Motor neuron (in vitro differentiated cells): ENCODE data around the gene VTI1A. TPM values are rescaled to one million over a fixed set of nuclear protein-coding genes. Genes with fewer than 3 reads are reported as not detected.
A peak's percentile ranks its signal among the peaks of the same experiment; 100 is the strongest.

Experiments used
- ATAC-seq, 8 experiments: fragments of 200-7000 bp; cut with Tn5 transposase; replicated peaks in 6 of 8; 2 replicates each; pipeline ENCODE4 v1.8.0; 2021; ENCODE audit warnings: mild to moderate bottlenecking in 8 of 8, moderate library complexity in 8 of 8
- H3K27ac ChIP-seq, 2 donors: fragments of 250-450 bp; sonication (Bioruptor Pico); 2 replicates each; pipeline ENCODE4 v1.9.0; 2021; ENCODE audit warnings: antibody characterized with exemption in 2 of 2, mild to moderate bottlenecking in 2 of 2, moderate library complexity in 1 of 2
- H3K4me1 ChIP-seq, 2 donors: fragments of 250-450 bp; sonication (Bioruptor Pico); replicated peaks in 1 of 2; 2 replicates each; pipeline ENCODE4 v1.6.1; 2021; ENCODE audit warnings: antibody characterized with exemption in 2 of 2, mild to moderate bottlenecking in 2 of 2, moderate library complexity in 1 of 2
- H3K4me3 ChIP-seq, 5 donors: fragments of 250-450 bp; sonication (Bioruptor Pico); 2 replicates each; pipeline ENCODE4 v1.9.0; 2021; ENCODE audit warnings: antibody characterized with exemption in 5 of 5, mild to moderate bottlenecking in 5 of 5, moderate library complexity in 4 of 5
- WGBS, 10 experiments: fragments of 450-650 bp; shearing (Covaris generic); methylation state at CpG; one replicate each; pipeline ENCODE4 v1.0.0; 2022; 5-methylcytosine and 5-hydroxymethylcytosine counted together
- in situ Hi-C, 9 experiments: fragments of 400-800 bp; cut with MboI; loops; one replicate each; pipeline ENCODE4 v1.15.0; 2021; ENCODE audit warnings: low sequenced_read_pairs in 9 of 9, low pct_unique_long_range_greater_than_20kb in 2 of 9; ENCODE audit not compliant: unreplicated experiment in 9 of 9
- total RNA-seq, 8 experiments: library from RNA; unstranded; fragments of 300-600 nt; gene quantifications; 2 replicates each; pipeline versions ENCODE4 v1.2.3 to v1.2.4, GENCODE V29; 2022

Gene VTI1A
- total RNA-seq, 8 experiments from 2014 or later, result 29.8 to 55.3 (median 42.6) TPM

DNA sequence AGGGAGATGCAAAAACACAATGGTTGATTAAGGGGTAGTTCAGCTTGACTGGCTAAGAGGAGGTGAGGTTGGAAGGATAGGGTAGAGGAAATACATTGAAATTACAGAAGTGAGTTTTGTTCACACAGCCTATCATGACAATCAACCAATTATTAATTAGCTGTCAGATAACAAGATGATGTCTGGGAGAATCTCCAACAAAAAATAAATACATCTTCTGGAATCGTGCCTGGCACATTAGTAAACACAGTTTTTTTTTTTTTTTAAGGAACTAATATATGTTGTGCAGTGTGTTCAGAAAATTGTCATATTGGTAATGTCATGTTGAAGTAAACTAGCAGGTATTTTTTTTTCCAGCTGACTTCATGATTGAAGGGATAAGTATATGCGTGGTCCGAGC lies 171.8 kb downstream of the VTI1A start:
- WGBS, 10 experiments, result 33 to 100% (median 91%) methylated on average over 1 to 3 of the region's 3 CpGs; no CpG with 5 or more reads in 1 of the 10 experiments
- Histone ChIP-seq H3K4me1 (peaks cover 3 to 4% of the 10 kb centered on the region in 2 donors), H3K27ac (no peak overlapping the region), H3K4me3 (no peak overlapping the region)
- in situ Hi-C loops, result no loop called here
- no peak for ATAC-seq

DNA sequence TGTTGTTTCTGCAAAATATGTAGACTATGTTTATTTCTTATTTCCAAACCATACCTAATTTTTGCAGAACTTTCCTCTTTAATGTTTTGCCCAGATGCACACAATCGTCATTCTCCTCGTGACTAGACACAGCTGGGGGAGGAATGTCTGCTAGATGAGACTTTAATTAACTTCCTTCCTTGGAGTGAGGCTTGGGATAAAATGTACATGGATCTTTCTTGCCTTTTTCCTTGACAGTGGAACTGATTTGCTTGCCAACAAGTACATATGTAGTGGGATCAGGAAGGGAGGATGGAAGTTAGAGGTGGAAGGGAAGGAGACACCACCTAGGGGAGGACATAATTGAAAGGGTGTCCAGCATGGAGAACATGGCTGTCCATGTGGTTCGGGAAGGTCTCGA lies 172.5 kb downstream of the VTI1A start:
- H3K4me3 ChIP-seq, result no peak overlapping the region
- no peak overlapping the region for H3K27ac ChIP-seq
- H3K4me1 ChIP-seq, result peaks cover 4 to 9% of the 10 kb centered on the region in 2 donors
- WGBS, 10 experiments, result 49 to 100% (median 80%) methylated on average over 1 to 4 of the region's 4 CpGs; no CpG with 5 or more reads in 3 of the 10 experiments
- no peak for ATAC-seq
- in situ Hi-C loops, result no loop called here

DNA sequence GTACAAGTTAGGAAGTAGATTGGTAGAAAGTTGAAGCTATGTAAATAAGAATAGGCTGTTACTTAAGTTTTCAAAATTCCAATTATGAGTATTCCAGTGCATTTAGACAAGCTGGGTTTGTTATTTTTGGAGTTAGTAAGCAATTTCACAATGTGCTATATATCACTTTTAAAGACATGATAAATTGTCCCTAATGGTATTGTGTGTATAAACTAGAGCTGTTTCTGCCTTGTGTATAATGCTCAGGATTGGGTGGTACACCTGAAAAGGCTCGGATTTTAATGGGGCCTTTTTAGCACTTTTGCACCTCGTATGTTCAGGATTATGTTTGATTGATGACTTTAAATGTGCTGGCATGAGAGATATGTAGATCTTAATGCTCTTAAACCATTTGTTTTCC lies 175.8 kb downstream of the VTI1A start:
- peak in 1 of 8 experiments; percentile 52 for ATAC-seq
- WGBS, 10 experiments, result 63 to 80% (median 74%) methylated on average over 1 to 2 of the region's 2 CpGs; no CpG with 5 or more reads in 4 of the 10 experiments
- in situ Hi-C loops, result no loop called here
- H3K27ac ChIP-seq, result no peak overlapping the region
- peaks cover 4 to 9% of the 10 kb centered on the region in 2 donors for H3K4me1 ChIP-seq
- no peak overlapping the region for H3K4me3 ChIP-seq

DNA sequence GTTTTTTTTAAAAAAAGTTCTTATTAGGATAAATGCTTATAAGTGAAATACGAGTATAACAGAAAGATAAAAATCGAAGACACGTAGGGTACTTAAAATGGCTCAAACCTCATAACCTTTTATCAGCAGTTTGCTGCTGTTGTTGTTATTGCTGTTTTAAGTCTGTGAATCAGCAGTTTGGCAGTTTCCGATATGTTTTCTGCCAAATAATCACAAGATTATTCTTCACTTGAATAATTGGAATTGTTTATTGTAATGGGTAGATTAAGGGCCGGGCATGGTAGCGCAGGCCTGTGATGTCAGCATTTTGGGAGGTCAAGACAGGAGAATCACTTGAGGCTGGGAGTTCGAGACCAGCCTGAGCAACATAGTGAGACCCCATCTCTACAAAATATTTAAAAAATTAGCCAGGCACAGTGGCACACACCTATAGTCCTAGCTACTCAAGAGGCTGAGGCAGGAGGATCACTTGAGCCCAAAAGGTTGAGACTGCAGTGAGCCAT lies 177.6 kb downstream of the VTI1A start:
- peaks cover 4 to 9% of the 10 kb centered on the region in 2 donors for H3K4me1 ChIP-seq
- H3K27ac ChIP-seq, result no peak overlapping the region
- ATAC-seq, result peak in 1 of 8 experiments; percentile 30
- no peak overlapping the region for H3K4me3 ChIP-seq
- in situ Hi-C loops, result no loop called here
- WGBS, 10 experiments, result 26 to 100% (median 94%) methylated on average over 2 to 7 of the region's 7 CpGs

DNA sequence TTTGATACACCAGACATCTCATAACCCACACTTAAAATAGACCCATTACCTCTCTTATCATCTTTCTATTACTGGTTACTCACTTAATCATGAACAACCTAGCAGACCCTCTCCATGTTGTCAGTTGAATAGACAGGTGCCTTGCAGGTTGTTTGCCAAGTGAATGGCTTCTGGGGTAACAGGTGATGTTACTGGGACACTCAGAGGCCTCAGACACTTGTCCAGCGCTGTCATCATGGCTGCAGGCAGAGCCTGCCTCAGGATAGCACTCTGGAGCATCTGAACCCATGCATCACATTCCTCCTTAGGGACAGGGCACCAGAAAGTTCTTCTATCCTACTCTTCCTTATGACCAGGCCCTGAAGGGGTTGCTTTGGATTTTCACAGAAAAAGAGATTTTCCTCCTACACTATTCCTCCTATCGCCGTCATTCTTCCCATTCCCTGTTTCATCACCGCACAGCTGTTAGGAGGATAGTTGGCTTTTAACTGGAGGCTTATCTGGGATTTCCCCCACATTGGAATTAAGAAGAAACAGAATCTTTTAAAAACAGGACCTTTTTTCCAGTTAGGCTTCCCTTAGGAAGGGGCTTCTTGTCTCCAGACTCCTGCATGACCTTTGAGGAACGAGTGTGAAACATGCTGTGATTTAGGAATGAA lies 182.1 kb downstream of the VTI1A start:
- no peak overlapping the region for H3K27ac ChIP-seq
- WGBS, 10 experiments, result 40 to 100% (median 85%) methylated on average over 1 to 5 of the region's 5 CpGs; no CpG with 5 or more reads in 2 of the 10 experiments
- no peak for ATAC-seq
- peaks cover 6 to 12% of the 10 kb centered on the region in 2 donors for H3K4me1 ChIP-seq
- H3K4me3 ChIP-seq, result no peak overlapping the region
- in situ Hi-C loops, result no loop called here

DNA sequence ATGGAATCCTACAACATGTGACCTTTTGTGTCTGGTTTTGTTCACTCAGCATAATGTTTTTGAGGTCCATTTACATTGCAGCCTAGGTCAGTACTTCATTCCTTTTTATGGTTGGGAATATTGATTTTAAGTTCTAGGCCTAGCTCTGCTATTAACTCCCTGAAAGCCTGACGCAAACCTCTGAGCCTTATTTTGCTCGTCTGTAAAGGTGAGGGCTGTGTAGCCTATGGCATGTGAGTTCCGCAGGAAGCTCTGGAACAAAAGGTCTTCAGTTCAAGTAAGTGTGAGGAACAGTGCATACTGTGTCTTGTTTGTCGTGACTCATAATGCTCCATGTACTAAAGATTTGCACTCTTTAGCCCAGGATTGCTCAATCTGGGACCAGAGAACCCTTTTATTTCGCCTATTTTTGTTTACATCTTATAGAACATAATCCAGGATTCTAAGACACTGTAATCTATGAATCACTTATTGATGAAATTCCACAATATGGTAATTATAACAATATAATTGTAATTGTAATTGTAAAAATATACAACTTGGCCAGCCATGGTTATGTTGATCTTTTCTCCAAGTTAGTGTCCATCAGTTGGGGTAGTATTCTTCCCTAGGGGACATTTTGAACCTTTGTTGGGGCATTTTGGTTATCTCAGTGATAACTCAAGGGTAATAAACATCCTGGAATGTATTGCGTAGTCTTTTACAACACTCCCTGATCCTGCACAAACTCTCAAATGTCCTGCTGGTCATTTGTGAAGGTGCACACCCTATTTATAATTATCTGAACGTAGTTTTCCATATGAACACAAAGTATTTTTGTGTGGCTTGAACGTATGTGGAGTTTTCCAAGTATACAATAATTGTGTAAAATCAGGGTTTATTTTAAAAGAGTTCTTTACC lies 184.7 kb downstream of the VTI1A start:
- ATAC-seq, result peak in 2 of 8 experiments; percentile 19 to 50
- 60 to 98% (median 91%) methylated on average over 1 to 8 of the region's 8 CpGs for WGBS, 10 experiments
- H3K4me1 ChIP-seq, result peaks cover 6 to 9% of the 10 kb centered on the region in 2 donors
- H3K27ac ChIP-seq, result no peak overlapping the region
- in situ Hi-C loops, result no loop called here
- no peak overlapping the region for H3K4me3 ChIP-seq

DNA sequence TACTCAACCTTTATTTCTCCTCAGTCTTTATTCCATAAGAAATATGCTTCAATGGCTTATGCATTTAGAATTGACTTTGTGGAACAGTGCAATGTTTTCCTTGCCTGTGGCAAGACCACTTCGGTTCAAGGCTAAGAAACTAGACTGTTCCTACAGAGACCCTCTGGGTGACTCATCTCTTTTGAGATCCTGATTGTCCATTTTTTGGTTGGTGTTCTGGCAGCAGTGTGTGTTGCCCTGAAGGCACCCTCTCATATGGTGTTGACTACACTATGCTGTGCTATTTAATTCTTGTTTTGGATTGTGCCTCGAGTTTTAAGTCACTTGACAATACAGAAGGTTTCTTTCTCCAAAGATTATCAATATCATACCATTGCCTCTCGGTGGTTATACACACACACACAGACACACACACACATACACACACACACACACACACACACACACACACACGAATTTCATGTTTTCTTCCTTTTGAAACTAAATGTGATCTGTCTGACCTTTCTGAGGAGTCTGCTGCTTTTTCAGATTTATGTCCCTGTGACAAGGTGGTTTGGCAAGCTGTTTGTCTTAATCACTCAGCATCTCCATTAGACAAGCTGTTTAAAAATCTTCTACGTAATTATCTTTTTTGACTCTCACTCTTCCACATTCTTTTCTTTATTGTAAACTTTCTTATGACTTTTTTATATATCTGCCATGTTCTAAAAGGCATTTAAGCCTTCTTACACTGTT lies 187.2 kb downstream of the VTI1A start:
- in situ Hi-C loops, result no loop called here
- ATAC-seq, result peak in 3 of 8 experiments; percentile 45 to 80 (median 58)
- Histone ChIP-seq H3K4me1 (peaks cover 6 to 11% of the 10 kb centered on the region in 2 donors), H3K27ac (no peak overlapping the region), H3K4me3 (no peak overlapping the region)
- 7 to 95% (median 69%) methylated on average over 1 to 5 of the region's 5 CpGs for WGBS, 10 experiments

DNA sequence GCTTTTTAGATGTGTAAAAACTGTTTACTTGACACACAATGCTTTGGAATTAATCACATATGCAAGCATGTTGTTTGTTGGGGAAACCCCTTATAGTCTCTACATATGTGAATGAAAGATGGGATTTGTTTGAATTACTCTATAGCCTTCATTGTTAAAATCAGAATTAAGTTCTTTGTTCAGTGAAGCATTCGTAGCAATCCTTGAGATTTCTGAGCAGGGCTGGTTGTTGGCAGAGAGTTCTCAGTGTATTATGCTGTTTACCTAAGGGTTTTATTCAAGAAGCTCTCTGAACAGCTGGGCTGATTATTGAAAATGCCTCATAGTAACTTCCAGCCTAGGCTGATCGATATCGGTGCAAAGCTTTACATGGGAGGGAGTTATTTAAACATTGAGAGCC lies 190.9 kb downstream of the VTI1A start:
- WGBS, 10 experiments, result 0 to 85% (median 36%) methylated on average over 1 to 3 of the region's 3 CpGs
- H3K4me3 ChIP-seq, result no peak overlapping the region
- H3K4me1 ChIP-seq, result peaks cover 0 to 2% of the 10 kb centered on the region in 2 donors
- ATAC-seq, result peak in 2 of 8 experiments; percentile 20 to 57
- no peak overlapping the region for H3K27ac ChIP-seq
- in situ Hi-C loops, result no loop called here

DNA sequence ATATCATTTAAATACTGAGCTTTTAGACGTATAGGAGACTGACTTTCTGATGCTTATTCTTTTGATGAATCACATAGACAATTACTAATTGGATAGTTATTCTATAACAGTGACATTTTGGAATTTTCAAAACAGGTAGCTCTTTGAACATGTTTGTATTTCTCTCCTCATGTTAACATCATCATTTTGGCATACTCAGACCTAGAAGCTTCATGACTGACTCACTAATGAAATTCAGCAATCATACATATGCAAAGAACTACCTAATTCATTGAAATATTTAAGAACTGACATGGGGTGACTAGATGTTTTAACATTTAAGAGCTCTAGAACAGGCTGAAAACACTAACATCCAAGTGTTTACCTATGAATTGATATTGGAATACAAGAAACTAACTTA lies 192.3 kb downstream of the VTI1A start:
- in situ Hi-C loops, result no loop called here
- ATAC-seq, result peak in 3 of 8 experiments; percentile 66 to 81 (median 80)
- WGBS, 10 experiments, result 0 to 100% (median 42%) methylated on average over 1 of the region's 1 CpG; no CpG with 5 or more reads in 3 of the 10 experiments
- peaks cover 4 to 9% of the 10 kb centered on the region in 2 donors for H3K4me1 ChIP-seq
- no peak overlapping the region for H3K4me3 ChIP-seq
- H3K27ac ChIP-seq, result no peak overlapping the region

DNA sequence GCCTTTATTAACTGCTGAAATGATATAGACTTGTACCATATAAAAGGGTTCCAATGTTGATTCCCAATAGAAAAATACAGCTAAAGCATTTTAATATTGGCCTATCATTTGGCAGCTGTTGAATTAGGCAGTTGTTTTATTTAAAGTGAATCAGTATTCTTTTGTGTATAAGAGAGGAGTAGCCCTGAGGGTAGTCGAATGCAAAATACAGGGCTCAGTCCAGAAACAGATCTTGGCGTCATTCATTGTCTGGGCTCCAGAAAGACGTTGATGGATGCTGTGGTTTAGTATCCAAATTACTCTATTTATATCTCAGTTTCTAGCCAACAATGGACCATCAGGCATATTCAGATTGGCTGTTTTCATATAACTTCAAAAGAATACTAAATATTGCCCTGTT lies 193.6 kb downstream of the VTI1A start:
- in situ Hi-C loops, result no loop called here
- peak in 3 of 8 experiments; percentile 68 to 87 (median 79) for ATAC-seq
- 16 to 93% (median 76%) methylated on average over 1 to 3 of the region's 3 CpGs; no CpG with 5 or more reads in 2 of the 10 experiments for WGBS, 10 experiments
- H3K4me1 ChIP-seq, result peaks cover 4 to 9% of the 10 kb centered on the region in 2 donors
- no peak overlapping the region for H3K4me3 ChIP-seq
- no peak overlapping the region for H3K27ac ChIP-seq

DNA sequence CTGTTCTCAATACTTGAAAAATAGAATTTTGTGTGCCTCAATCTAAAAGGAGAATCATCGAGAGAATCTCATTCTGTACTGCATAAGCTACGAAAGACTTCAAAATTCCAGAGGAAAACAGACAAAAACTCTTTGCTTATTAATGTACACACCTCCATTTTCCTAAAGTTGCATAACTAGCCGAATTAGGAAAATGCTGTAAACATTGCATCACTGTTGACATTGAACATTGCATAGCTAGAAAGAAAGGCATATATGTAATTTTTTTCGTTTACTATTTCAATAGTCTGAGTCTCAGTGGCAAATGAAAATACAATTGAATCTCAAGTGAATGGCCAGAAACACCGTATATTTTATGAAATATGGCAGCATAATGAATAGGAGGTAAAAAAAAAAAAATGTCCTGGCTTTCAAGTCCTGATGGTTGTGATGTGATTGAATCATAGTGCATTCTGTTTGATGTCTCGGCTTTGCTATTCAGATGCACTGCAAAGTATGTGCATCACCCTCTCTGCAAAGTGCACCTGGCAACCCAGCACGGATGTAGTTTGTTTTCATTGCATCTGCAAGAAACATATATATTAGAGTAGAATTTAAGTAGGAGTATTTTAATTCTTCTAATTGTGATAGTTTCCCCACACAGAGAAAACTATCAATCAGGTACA lies 196.7 kb downstream of the VTI1A start:
- Histone ChIP-seq H3K4me3 (no peak overlapping the region), H3K4me1 (peaks cover 6 to 7% of the 10 kb centered on the region in 2 donors), H3K27ac (no peak overlapping the region)
- 42 to 89% (median 72%) methylated on average over 4 to 7 of the region's 7 CpGs for WGBS, 10 experiments
- ATAC-seq, result peak in 2 of 8 experiments; percentile 29 to 60
- in situ Hi-C loops, result no loop called here

DNA sequence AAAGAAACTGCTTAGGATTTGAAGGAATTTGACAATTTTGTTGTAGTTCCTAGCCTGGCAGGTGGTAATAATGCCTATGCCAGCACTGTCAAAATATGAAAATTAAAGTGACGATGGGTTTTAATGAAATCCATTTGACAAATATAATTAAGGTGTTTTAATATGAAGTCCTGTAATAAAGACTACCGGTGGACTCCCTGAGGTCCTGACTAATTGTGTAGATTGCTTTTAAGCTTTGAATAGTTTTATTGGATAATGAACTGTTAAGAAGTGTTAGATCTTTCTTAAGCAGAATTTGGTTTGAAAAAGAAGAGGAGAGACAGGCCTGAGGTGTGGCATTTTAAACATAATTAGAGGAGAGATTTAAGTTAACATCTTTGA lies 197.2 kb downstream of the VTI1A start:
- H3K4me3 ChIP-seq, result no peak overlapping the region
- H3K27ac ChIP-seq, result no peak overlapping the region
- peaks cover 8 to 10% of the 10 kb centered on the region in 2 donors for H3K4me1 ChIP-seq
- in situ Hi-C loops, result no loop called here
- ATAC-seq, result no peak
- 56 to 100% (median 80%) methylated on average over 1 to 2 of the region's 2 CpGs for WGBS, 10 experiments
